Ovary (tissue), 9 donors: ENCODE data around the gene PFKFB4. TPM values are rescaled to one million over a fixed set of nuclear protein-coding genes. Genes with fewer than 3 reads are reported as not detected.

Experiments used
- DNase-seq, 5 donors: peaks; one replicate each; pipeline ENCODE4 v3.0.0-alpha.2; 2019 to 2020
- H3K27ac ChIP-seq, 2 donors: fragments of 200-600 bp; one replicate each; pipeline versions ENCODE4 v1.5.1 to v1.8.0; 2019 to 2022
- H3K27me3 ChIP-seq: fragments of 200-600 bp; one replicate; pipeline ENCODE4 v1.8.0; 2022
- H3K36me3 ChIP-seq: fragments of 200-600 bp; sonication (generic); one replicate; pipeline ENCODE4 v1.5.1; 2019
- H3K4me1 ChIP-seq: one replicate; pipeline ENCODE4 v1.8.1; 2013; ENCODE audit warnings: mild to moderate bottlenecking, moderate library complexity; ENCODE audit not compliant: insufficient read depth
- H3K4me3 ChIP-seq: fragments of 200-600 bp; sonication (generic); one replicate; pipeline ENCODE4 v1.5.1; 2017
- H3K9me3 ChIP-seq, 2 donors: fragments of 200-600 bp in 1 of 2; sonication (generic) in 1 of 2; one replicate each; pipeline versions ENCODE4 v1.5.1 to v1.8.1; 2013 to 2019; ENCODE audit warnings: mild to moderate bottlenecking in 1 of 2, moderate library complexity in 1 of 2
- CTCF ChIP-seq, 3 donors: fragments of 450-650 bp in 2 of 3; fragments of 200-600 bp in 1 of 3; IDR thresholded peaks; one replicate each; pipeline versions ENCODE4 v1.5.1 to v1.8.0; 2016 to 2022; ENCODE audit warnings: antibody characterized with exemption in 3 of 3, mild to moderate bottlenecking in 1 of 3
- EP300 ChIP-seq: sonication (generic); formaldehyde crosslinking; IDR thresholded peaks from one replicate; pipeline ENCODE4 v1.6.1; 2017; ENCODE audit warnings: antibody characterized with exemption
- POLR2A ChIP-seq: fragments of 450-650 bp; IDR thresholded peaks from one replicate; pipeline ENCODE4 v1.6.1; 2017; ENCODE audit warnings: antibody characterized with exemption, mild to moderate bottlenecking, moderate library complexity
- WGBS, 3 donors: extraction: QIAGEN DNeasy Blood & Tissue Kit in 1 of 3; methylation state at CpG; one replicate each; pipeline versions ENCODE4 v1.1.5 to v1.1.7; 2013 to 2017; 5-methylcytosine and 5-hydroxymethylcytosine counted together
- intact Hi-C, 4 donors: fragments of 100-400 bp; cut with DNase I; formaldehyde crosslinking; loops; one replicate each; pipeline versions ENCODE4 v1.11.0 to v1.15.1; 2022 to 2023
- polyA plus RNA-seq, 2 donors: library from polyadenylated mRNA; stranded (reverse); fragments of 200-250 nt in 1 of 2; fragments of 350-450 nt in 1 of 2; fragmentation: Illumina TruSeq in 1 of 2; extraction: RNeasy Lipid Tissue Mini Kit (QIAGEN cat#74804) in 1 of 2; gene quantifications; one replicate each; pipeline ENCODE4 v1.2.3, GENCODE V29; 2013 to 2014
- total RNA-seq, 7 donors: library from RNA; depleted of rRNA in 2 of 7; stranded (reverse); fragments of >200 nt in 2 of 7; fragmentation: NEBNext Ultra II Directional in 3 of 7; extraction: Animal tissue kit (Norgen Biotek cat#: 25700) in 3 of 7; gene quantifications; one replicate each; pipeline versions ENCODE4 v1.1.0 to v1.2.4, GENCODE V29; 2016 to 2023
- donor health status: DM: no; HTN: no; CAD: no; lungs with moderate emphysema.
- donor health status: DM: no; HTN: no; CAD: no.
- donor health status: Bipolar disorder and iron deficiency.
- donor health status: DM: yes; HTN: yes; CAD: no.
- donor health status: DM: no; HTN: no; CAD: no.
- donor health status: DM: yes; HTN: yes; CAD: no.

PFKFB4 gene
- total and polyA plus RNA-seq, 9 donors: 2.3 to 8.0 (median 5.6) TPM

- TF ChIP-seq EP300 (no peak), POLR2A (no peak), CTCF (IDR thresholded peaks at IDR 0.05) (no peak)
- H3K27ac ChIP-seq: no peak overlapping the region
- DNase-seq: no peak
- no peaks in the 10 kb centered on the region for H3K36me3 ChIP-seq
- 72 to 76% (median 75%) methylated on average over 4 of the region's 4 CpGs for WGBS, 3 donors
- intact Hi-C loops: loop anchor here in 2 of 4 donors (5.0 kb wide), 2 partner anchors 39 to 84 kb away; no protein-coding TSS in a partner anchor
- H3K9me3 ChIP-seq: no peaks in the 10 kb centered on the region
- H3K4me3 ChIP-seq: no peak overlapping the region
- no peaks in the 10 kb centered on the region for H3K27me3 ChIP-seq
- no peaks in the 10 kb centered on the region for H3K4me1 ChIP-seq
Measured at GRCh38 chr3:48546203-48546829, 10.3 kb downstream of the PFKFB4 start.

- H3K27ac ChIP-seq: no peak overlapping the region
- intact Hi-C loops: no loop called here
- no peak for DNase-seq
- H3K4me3 ChIP-seq: no peak overlapping the region
- WGBS, 3 donors: 90 to 91% (median 90%) methylated on average over 5 of the region's 5 CpGs
- no peaks in the 10 kb centered on the region for H3K9me3 ChIP-seq
- TF ChIP-seq CTCF (IDR thresholded peaks at IDR 0.05): no peak
- TF ChIP-seq POLR2A: no peak
- TF ChIP-seq EP300: no peak
- H3K4me1 ChIP-seq: no peaks in the 10 kb centered on the region
- H3K27me3 ChIP-seq: no peaks in the 10 kb centered on the region
- H3K36me3 ChIP-seq: no peaks in the 10 kb centered on the region
Measured at GRCh38 chr3:48544141-48544540, 12.5 kb downstream of the PFKFB4 start.

- Histone ChIP-seq H3K27me3 (no peaks in the 10 kb centered on the region), H3K9me3 (no peaks in the 10 kb centered on the region), H3K36me3 (no peaks in the 10 kb centered on the region), H3K4me1 (no peaks in the 10 kb centered on the region), H3K27ac (no peak overlapping the region), H3K4me3 (no peak overlapping the region)
- intact Hi-C loops: no loop called here
- TF ChIP-seq CTCF (IDR thresholded peaks at IDR 0.05) (no peak), POLR2A (no peak), EP300 (no peak)
- WGBS, 3 donors: 87 to 89% (median 89%) methylated on average over 9 of the region's 9 CpGs
- no peak for DNase-seq
Measured at GRCh38 chr3:48543271-48543866, 13.2 kb downstream of the PFKFB4 start.

GRCh38 chr3:48538451-48538850 is 18.2 kb downstream of the PFKFB4 start:
- H3K4me1 ChIP-seq: no peaks in the 10 kb centered on the region
- no peaks in the 10 kb centered on the region for H3K9me3 ChIP-seq
- no peak overlapping the region for H3K27ac ChIP-seq
- DNase-seq: no peak
- 92 to 98% (median 93%) methylated on average over 12 of the region's 12 CpGs for WGBS, 3 donors
- intact Hi-C loops: no loop called here
- no peak for TF ChIP-seq POLR2A
- TF ChIP-seq EP300: no peak
- no peak for TF ChIP-seq CTCF (IDR thresholded peaks at IDR 0.05)
- H3K27me3 ChIP-seq: no peaks in the 10 kb centered on the region
- H3K4me3 ChIP-seq: no peak overlapping the region
- H3K36me3 ChIP-seq: no peaks in the 10 kb centered on the region
